ENCODE measurements around the gene EEA1.

EEA1 gene

GRCh38 chr12:92928962-92929915, at the start of gene EEA1 (continued):
- TF ChIP-seq, protein P1, sequence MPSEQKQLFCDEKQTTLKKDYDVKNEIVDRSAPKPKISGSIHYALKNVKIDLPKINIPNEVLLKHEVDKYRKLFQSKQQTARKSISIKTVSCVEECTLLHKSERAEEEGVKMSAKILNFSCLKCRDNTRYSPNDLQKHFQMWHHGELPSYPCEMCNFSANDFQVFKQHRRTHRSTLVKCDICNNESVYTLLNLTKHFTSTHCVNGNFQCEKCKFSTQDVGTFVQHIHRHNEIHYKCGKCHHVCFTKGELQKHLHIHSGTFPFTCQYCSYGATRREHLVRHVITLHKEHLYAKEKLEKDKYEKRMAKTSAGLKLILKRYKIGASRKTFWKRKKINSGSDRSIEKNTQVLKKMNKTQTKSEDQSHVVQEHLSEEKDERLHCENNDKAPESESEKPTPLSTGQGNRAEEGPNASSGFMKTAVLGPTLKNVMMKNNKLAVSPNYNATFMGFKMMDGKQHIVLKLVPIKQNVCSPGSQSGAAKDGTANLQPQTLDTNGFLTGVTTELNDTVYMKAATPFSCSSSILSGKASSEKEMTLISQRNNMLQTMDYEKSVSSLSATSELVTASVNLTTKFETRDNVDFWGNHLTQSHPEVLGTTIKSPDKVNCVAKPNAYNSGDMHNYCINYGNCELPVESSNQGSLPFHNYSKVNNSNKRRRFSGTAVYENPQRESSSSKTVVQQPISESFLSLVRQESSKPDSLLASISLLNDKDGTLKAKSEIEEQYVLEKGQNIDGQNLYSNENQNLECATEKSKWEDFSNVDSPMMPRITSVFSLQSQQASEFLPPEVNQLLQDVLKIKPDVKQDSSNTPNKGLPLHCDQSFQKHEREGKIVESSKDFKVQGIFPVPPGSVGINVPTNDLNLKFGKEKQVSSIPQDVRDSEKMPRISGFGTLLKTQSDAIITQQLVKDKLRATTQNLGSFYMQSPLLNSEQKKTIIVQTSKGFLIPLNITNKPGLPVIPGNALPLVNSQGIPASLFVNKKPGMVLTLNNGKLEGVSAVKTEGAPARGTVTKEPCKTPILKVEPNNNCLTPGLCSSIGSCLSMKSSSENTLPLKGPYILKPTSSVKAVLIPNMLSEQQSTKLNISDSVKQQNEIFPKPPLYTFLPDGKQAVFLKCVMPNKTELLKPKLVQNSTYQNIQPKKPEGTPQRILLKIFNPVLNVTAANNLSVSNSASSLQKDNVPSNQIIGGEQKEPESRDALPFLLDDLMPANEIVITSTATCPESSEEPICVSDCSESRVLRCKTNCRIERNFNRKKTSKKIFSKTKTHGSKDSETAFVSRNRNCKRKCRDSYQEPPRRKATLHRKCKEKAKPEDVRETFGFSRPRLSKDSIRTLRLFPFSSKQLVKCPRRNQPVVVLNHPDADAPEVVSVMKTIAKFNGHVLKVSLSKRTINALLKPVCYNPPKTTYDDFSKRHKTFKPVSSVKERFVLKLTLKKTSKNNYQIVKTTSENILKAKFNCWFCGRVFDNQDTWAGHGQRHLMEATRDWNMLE (tag by site-specific recombination; conservative IDR thresholded peaks at IDR 0.05; ENCODE audit: low read depth), result no peak
- TF ChIP-seq ZNF239 (tag by site-specific recombination; IDR thresholded peaks at IDR 0.05) (0 out of 2 replicates have a peak, but pooled peaks have one; percentile 16), ZNF488 (tag by site-specific recombination; IDR thresholded peaks at IDR 0.05) (no peak), ZNF785 (tag by site-specific recombination; IDR thresholded peaks at IDR 0.05) (no peak), ZNF10 (tag by site-specific recombination; IDR thresholded peaks at IDR 0.05) (no peak), ZNF792 (tag by site-specific recombination; IDR thresholded peaks at IDR 0.05) (no peak), ZNF560 (tag by site-specific recombination; IDR thresholded peaks at IDR 0.05; ENCODE audit: borderline replicate concordance) (no peak), ZNF140 (tag by site-specific recombination; IDR thresholded peaks at IDR 0.05) (no peak), KLF9 (tag by site-specific recombination; IDR thresholded peaks at IDR 0.05; ENCODE audit: low read depth) (peak; percentile 73), ZNF830 (tag by site-specific recombination; IDR thresholded peaks at IDR 0.05; ENCODE audit: low read depth) (no peak), ZNF324 (tag by site-specific recombination; IDR thresholded peaks at IDR 0.05) (peak; percentile 71; the same call in 1 of the 2 replicates), ZNF600 (tag by site-specific recombination; IDR thresholded peaks at IDR 0.05) (peak; percentile 61), MEIS1 (CRISPR knock-in tag; IDR thresholded peaks at IDR 0.05; ENCODE audit: borderline replicate concordance) (no peak), ZNF292 (tag by site-specific recombination; IDR thresholded peaks at IDR 0.05; ENCODE audit: borderline replicate concordance, low read depth) (no peak), ZNF433 (tag by site-specific recombination; IDR thresholded peaks at IDR 0.05; ENCODE audit: low read depth) (no peak), ZNF146 (tag by site-specific recombination; IDR thresholded peaks at IDR 0.05) (no peak), ZNF366 (tag by site-specific recombination; conservative IDR thresholded peaks at IDR 0.05) (no peak), ATF2 (tag by site-specific recombination; IDR thresholded peaks at IDR 0.05; ENCODE audit: low read depth) (no peak), ZNF155 (tag by site-specific recombination; IDR thresholded peaks at IDR 0.05) (no peak), ZNF510 (tag by site-specific recombination; IDR thresholded peaks at IDR 0.05; ENCODE audit: insufficient replicate concordance) (no peak), ZNF16 (tag by site-specific recombination; IDR thresholded peaks at IDR 0.05; ENCODE audit: low read depth) (no peak), HOXA7 (CRISPR knock-in tag; IDR thresholded peaks at IDR 0.05; ENCODE audit: borderline replicate concordance) (no peak), ZNF621 (tag by site-specific recombination; IDR thresholded peaks at IDR 0.05) (no peak), ZSCAN5A (tag by site-specific recombination; IDR thresholded peaks at IDR 0.05) (peak; percentile 75), IKZF3 (tag by site-specific recombination; IDR thresholded peaks at IDR 0.05) (no peak), ZNF585B (tag by site-specific recombination; IDR thresholded peaks at IDR 0.05) (no peak)
- TF ChIP-seq, protein P2, sequence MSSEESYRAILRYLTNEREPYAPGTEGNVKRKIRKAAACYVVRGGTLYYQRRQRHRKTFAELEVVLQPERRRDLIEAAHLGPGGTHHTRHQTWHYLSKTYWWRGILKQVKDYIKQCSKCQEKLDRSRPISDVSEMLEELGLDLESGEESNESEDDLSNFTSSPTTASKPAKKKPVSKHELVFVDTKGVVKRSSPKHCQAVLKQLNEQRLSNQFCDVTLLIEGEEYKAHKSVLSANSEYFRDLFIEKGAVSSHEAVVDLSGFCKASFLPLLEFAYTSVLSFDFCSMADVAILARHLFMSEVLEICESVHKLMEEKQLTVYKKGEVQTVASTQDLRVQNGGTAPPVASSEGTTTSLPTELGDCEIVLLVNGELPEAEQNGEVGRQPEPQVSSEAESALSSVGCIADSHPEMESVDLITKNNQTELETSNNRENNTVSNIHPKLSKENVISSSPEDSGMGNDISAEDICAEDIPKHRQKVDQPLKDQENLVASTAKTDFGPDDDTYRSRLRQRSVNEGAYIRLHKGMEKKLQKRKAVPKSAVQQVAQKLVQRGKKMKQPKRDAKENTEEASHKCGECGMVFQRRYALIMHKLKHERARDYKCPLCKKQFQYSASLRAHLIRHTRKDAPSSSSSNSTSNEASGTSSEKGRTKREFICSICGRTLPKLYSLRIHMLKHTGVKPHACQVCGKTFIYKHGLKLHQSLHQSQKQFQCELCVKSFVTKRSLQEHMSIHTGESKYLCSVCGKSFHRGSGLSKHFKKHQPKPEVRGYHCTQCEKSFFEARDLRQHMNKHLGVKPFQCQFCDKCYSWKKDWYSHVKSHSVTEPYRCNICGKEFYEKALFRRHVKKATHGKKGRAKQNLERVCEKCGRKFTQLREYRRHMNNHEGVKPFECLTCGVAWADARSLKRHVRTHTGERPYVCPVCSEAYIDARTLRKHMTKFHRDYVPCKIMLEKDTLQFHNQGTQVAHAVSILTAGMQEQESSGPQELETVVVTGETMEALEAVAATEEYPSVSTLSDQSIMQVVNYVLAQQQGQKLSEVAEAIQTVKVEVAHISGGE (tag by site-specific recombination; conservative IDR thresholded peaks at IDR 0.05; ENCODE audit: low read depth), result peak; percentile 70

Measured in HEK293 (cell line).